Coronary artery (tissue), 2 donors: Measurements from ENCODE around the gene ATP4A.

Source experiments
- DNase-seq: peaks from one replicate; pipeline ENCODE4 v3.0.0-alpha.2; 2017; ENCODE audit warnings: low spot score
- H3K27ac ChIP-seq, 2 donors: fragments of 200-600 bp; sonication (generic); one replicate each; pipeline ENCODE4 v1.5.1; 2016 to 2019
- H3K4me3 ChIP-seq: fragments of 200-600 bp; sonication (generic); 2 replicates; pipeline ENCODE4 v1.5.1; 2016; ENCODE audit warnings: mild to moderate bottlenecking, moderate library complexity
- CTCF ChIP-seq: fragments of 200-600 bp; sonication (generic); IDR thresholded peaks from one replicate; pipeline ENCODE4 v1.5.1; 2019; ENCODE audit warnings: antibody characterized with exemption

The ATP4A gene

GRCh38 chr19:35565016-35565856 lies 1.8 kb upstream of the ATP4A start:
- Histone ChIP-seq H3K27ac (no peak overlapping the region), H3K4me3 (no peak overlapping the region)
- no peak for TF ChIP-seq CTCF
- DNase-seq, result no peak

GRCh38 chr19:35562776-35563175 lies 682 bp downstream of the ATP4A start:
- DNase-seq, result no peak

GRCh38 chr19:35562336-35562735 lies 1.1 kb downstream of the ATP4A start:
- Histone ChIP-seq H3K27ac (no peak overlapping the region), H3K4me3 (no peak overlapping the region)
- DNase-seq, result no peak
- TF ChIP-seq CTCF, result no peak

More at GRCh38 chr19:35562776-35563175, 682 bp downstream of the ATP4A start:
- no peak for TF ChIP-seq CTCF
- no peak overlapping the region for H3K27ac ChIP-seq
- no peak overlapping the region for H3K4me3 ChIP-seq

GRCh38 chr19:35561436-35561835 lies 2.0 kb downstream of the ATP4A start:
- no peak for DNase-seq
- no peak for TF ChIP-seq CTCF

GRCh38 chr19:35560677-35561076 lies 2.8 kb downstream of the ATP4A start:
- no peak for DNase-seq
- no peak overlapping the region for H3K4me3 ChIP-seq

More at GRCh38 chr19:35561436-35561835, 2.0 kb downstream of the ATP4A start:
- Histone ChIP-seq H3K4me3 (no peak overlapping the region), H3K27ac (no peak overlapping the region)

GRCh38 chr19:35560271-35560670 lies 3.2 kb downstream of the ATP4A start:
- Histone ChIP-seq H3K27ac (no peak overlapping the region), H3K4me3 (no peak overlapping the region)
- no peak for DNase-seq
- no peak for TF ChIP-seq CTCF

More at GRCh38 chr19:35560677-35561076, 2.8 kb downstream of the ATP4A start:
- H3K27ac ChIP-seq, result no peak overlapping the region
- TF ChIP-seq CTCF, result no peak

- DNase-seq, result no peak
- no peak overlapping the region for H3K4me3 ChIP-seq
- H3K27ac ChIP-seq, result no peak overlapping the region
- TF ChIP-seq CTCF, result no peak
Observed at GRCh38 chr19:35559781-35560180, 3.7 kb downstream of the ATP4A start.
